Activated CD8-positive, alpha-beta T cell treated with anti-CD3 and anti-CD28 coated beads for 36 hours (primary cell): ENCODE data around the gene ANKZF1. TPM values are rescaled to one million over a fixed set of nuclear protein-coding genes. Genes with fewer than 3 reads are reported as not detected.
A peak's percentile ranks its signal among the peaks of the same experiment; 100 is the strongest.

Source experiments
- ATAC-seq: fragments of 200-7000 bp; cut with Tn5 transposase; one replicate; pipeline ENCODE4 v1.10.0; 2021; ENCODE audit warnings: mild to moderate bottlenecking, moderate library complexity
- CTCF ChIA-PET: fragments of 350-600 bp; sonication (Branson Sonifier 250); formaldehyde crosslinking; loops from one replicate; lab custom pipeline; 2021; ENCODE audit warnings: antibody characterized with exemption; lab: Charles Lee
- POLR2A ChIA-PET: fragments of 350-600 bp; sonication (Branson Sonifier 250); formaldehyde crosslinking; loops from one replicate; lab custom pipeline; 2021; ENCODE audit warnings: antibody characterized with exemption; lab: Charles Lee
- DNase-seq: peaks from one replicate; pipeline ENCODE4 v3.0.0-alpha.2; 2020
- H3K27ac Mint-ChIP-seq: one replicate; pipeline ENCODE4 v1.8.0; 2021; ENCODE audit warnings: mild to moderate bottlenecking, mixed read lengths
- H3K27me3 Mint-ChIP-seq: one replicate; pipeline ENCODE4 v1.8.0; 2021; ENCODE audit warnings: mixed read lengths
- H3K36me3 Mint-ChIP-seq: one replicate; pipeline ENCODE4 v1.8.0; 2021; ENCODE audit warnings: low read depth, mixed read lengths
- H3K4me1 Mint-ChIP-seq: one replicate; pipeline ENCODE4 v1.8.0; 2021; ENCODE audit warnings: low read depth, mixed read lengths
- H3K4me3 Mint-ChIP-seq: one replicate; pipeline ENCODE4 v1.8.0; 2021; ENCODE audit warnings: mild to moderate bottlenecking, moderate library complexity, mixed read lengths
- H3K9me3 Mint-ChIP-seq: one replicate; pipeline ENCODE4 v1.8.0; 2021; ENCODE audit warnings: mixed read lengths
- CTCF ChIP-seq: fragments of 200-600 bp; IDR thresholded peaks from one replicate; pipeline ENCODE4 v1.8.0; 2022; ENCODE audit warnings: antibody characterized with exemption, mild to moderate bottlenecking
- intact Hi-C: fragments of 100-400 bp; cut with micrococcal nuclease; formaldehyde crosslinking; loops from one replicate; pipeline ENCODE4 v1.10.0; 2022
- total RNA-seq, 2 experiments: library from RNA; stranded (reverse); gene quantifications; one replicate each; pipeline ENCODE4 v1.2.3, GENCODE V29; 2021

ANKZF1 gene
- total RNA-seq, 2 experiments from 2014 or later = 216 to 217 TPM

GRCh38 chr2:219207884-219208740, 21.5 kb upstream of the ANKZF1 start:
- Mint-ChIP-seq H3K4me1 (peaks cover 44% of the 10 kb centered on the region), H3K4me3 (peak overlapping the region; percentile 90), H3K9me3 (peaks cover 7% of the 10 kb centered on the region), H3K27ac (peak overlapping the region; percentile 80), H3K27me3 (no peaks in the 10 kb centered on the region), H3K36me3 (peaks cover 36% of the 10 kb centered on the region)
- CTCF ChIA-PET = interaction anchor here (1.0 to 6.7 kb wide), 9 partner anchors 25 to 228 kb away, joined by 3 to 49 read pairs (median 4); partner anchors contain the start of genes CNPPD1, GLB1L, NHEJ1 and SLC23A3
- no peak for ATAC-seq
- POLR2A ChIA-PET = interaction anchor here (1.2 to 4.1 kb wide), 7 partner anchors 11 to 48 kb away, joined by 3 to 31 read pairs (median 5); partner anchors contain the start of genes ABCB6, CNPPD1, NHEJ1 and TUBA4B
- intact Hi-C loops = loop anchor here (5.0 kb wide), 1 partner anchor 36 kb away; the partner anchor contains the start of gene SLC23A3
- no peak for TF ChIP-seq CTCF
- DNase-seq = no peak

- H3K4me1 Mint-ChIP-seq = peaks cover 44% of the 10 kb centered on the region
- H3K4me3 Mint-ChIP-seq = no peak overlapping the region
Measured at GRCh38 chr2:219209236-219210195, 20.1 kb upstream of the ANKZF1 start.

GRCh38 chr2:219210196-219210885, 19.3 kb upstream of the ANKZF1 start:
- Mint-ChIP-seq H3K4me1 (peaks cover 44% of the 10 kb centered on the region), H3K27ac (peak overlapping the region; percentile 70), H3K36me3 (peaks cover 44% of the 10 kb centered on the region), H3K27me3 (no peaks in the 10 kb centered on the region), H3K9me3 (no peaks in the 10 kb centered on the region), H3K4me3 (no peak overlapping the region)
- ChIA-PET CTCF (interaction anchor here (0.9 to 6.7 kb wide), 4 partner anchors 13 to 85 kb away, joined by 3 to 49 read pairs (median 13); partner anchors contain the start of genes NHEJ1 and SLC23A3), POLR2A (interaction anchor here (1.3 to 2.0 kb wide), 4 partner anchors 9 to 50 kb away, joined by 4 to 9 read pairs (median 6); partner anchors contain the start of gene NHEJ1)
- intact Hi-C loops = loop anchor here (5.0 kb wide), 1 partner anchor 48 kb away; the partner anchor contains the start of gene NHEJ1
- ATAC-seq = no peak
- DNase-seq = no peak
- no peak for TF ChIP-seq CTCF

More at GRCh38 chr2:219209236-219210195, 20.1 kb upstream of the ANKZF1 start:
- intact Hi-C loops = loop anchor here (5.0 kb wide), 2 partner anchors 37 to 47 kb away; partner anchors contain the start of genes NHEJ1 and SLC23A3
- TF ChIP-seq CTCF = no peak
- POLR2A ChIA-PET = interaction anchor here (0.8 to 4.1 kb wide), 9 partner anchors 8 to 50 kb away, joined by 3 to 31 read pairs (median 4); partner anchors contain the start of genes ABCB6, NHEJ1 and TUBA4B
- CTCF ChIA-PET = interaction anchor here (1.4 to 6.7 kb wide), 7 partner anchors 29 to 151 kb away, joined by 3 to 49 read pairs (median 5); partner anchors contain the start of genes CNPPD1, GLB1L, NHEJ1 and SLC23A3
- DNase-seq (no peak), ATAC-seq (no peak)
- peaks cover 44% of the 10 kb centered on the region for H3K36me3 Mint-ChIP-seq
- peak overlapping the region; percentile 70 for H3K27ac Mint-ChIP-seq
- H3K9me3 Mint-ChIP-seq = peaks cover 2% of the 10 kb centered on the region
- H3K27me3 Mint-ChIP-seq = no peaks in the 10 kb centered on the region

- DNase-seq (no peak), ATAC-seq (no peak)
- no peak for TF ChIP-seq CTCF
- intact Hi-C loops = loop anchor here (5.0 kb wide), 1 partner anchor 49 kb away; the partner anchor contains the start of gene NHEJ1
- Mint-ChIP-seq H3K27me3 (no peaks in the 10 kb centered on the region), H3K4me3 (no peak overlapping the region), H3K36me3 (peaks cover 44% of the 10 kb centered on the region), H3K27ac (peak overlapping the region; percentile 64), H3K9me3 (no peaks in the 10 kb centered on the region), H3K4me1 (peaks cover 43% of the 10 kb centered on the region)
- POLR2A ChIA-PET = interaction anchor here (2.0 kb wide), 1 partner anchor 39 kb away, joined by 7 read pairs; no protein-coding TSS in a partner anchor
- CTCF ChIA-PET = interaction anchor here (0.6 to 6.7 kb wide), 8 partner anchors 8 to 84 kb away, joined by 3 to 49 read pairs (median 4); partner anchors contain the start of genes NHEJ1 and SLC23A3
Measured at GRCh38 chr2:219210886-219211362, 18.7 kb upstream of the ANKZF1 start.
